Liver (tissue), 9 donors: ENCODE measurements around the gene PPP1R18. TPM values are rescaled to one million over a fixed set of nuclear protein-coding genes. Genes with fewer than 3 reads are reported as not detected.

ENCODE experiments used
- DNase-seq: peaks from one replicate; pipeline ENCODE4 v3.0.0-alpha.2; 2017; ENCODE audit warnings: low spot score
- H3K27ac ChIP-seq, 2 donors: one replicate each; pipeline ENCODE4 v1.7.0; 2013; ENCODE audit warnings: inconsistent platforms in 2 of 2, low read length in 2 of 2, control low read depth in 1 of 2, low read depth in 1 of 2, mild to moderate bottlenecking in 1 of 2
- H3K27me3 ChIP-seq, 4 donors: one replicate each; pipeline versions ENCODE4 v1.6.1 to v1.7.0; 2013; ENCODE audit warnings: low read length in 3 of 4, inconsistent platforms in 1 of 4, mild to moderate bottlenecking in 1 of 4, moderate library complexity in 1 of 4; ENCODE audit not compliant: control insufficient read depth in 4 of 4, insufficient read depth in 4 of 4
- H3K36me3 ChIP-seq, 4 donors: one replicate each; pipeline versions ENCODE4 v1.6.1 to v1.7.0; 2013; ENCODE audit warnings: low read length in 3 of 4, mild to moderate bottlenecking in 3 of 4, low read depth in 1 of 4, moderate library complexity in 1 of 4; ENCODE audit not compliant: control insufficient read depth in 4 of 4, insufficient read depth in 3 of 4
- H3K4me1 ChIP-seq, 4 donors: one replicate each; pipeline versions ENCODE4 v1.6.1 to v1.7.0; 2013; ENCODE audit warnings: low read length in 3 of 4, mild to moderate bottlenecking in 3 of 4, moderate library complexity in 1 of 4; ENCODE audit not compliant: control insufficient read depth in 4 of 4, insufficient read depth in 4 of 4
- H3K4me3 ChIP-seq, 3 donors: one replicate each; pipeline versions ENCODE4 v1.6.1 to v1.7.0; 2013; ENCODE audit warnings: low read length in 3 of 3, control low read depth in 1 of 3, low read depth in 1 of 3, mild to moderate bottlenecking in 1 of 3
- H3K9ac ChIP-seq, 2 donors: one replicate each; pipeline ENCODE4 v1.7.0; 2013; ENCODE audit warnings: low read length in 2 of 2, mild to moderate bottlenecking in 2 of 2, moderate library complexity in 2 of 2, control low read depth in 1 of 2, low read depth in 1 of 2
- H3K9me3 ChIP-seq, 4 donors: one replicate each; pipeline versions ENCODE4 v1.6.1 to v1.7.0; 2013; ENCODE audit warnings: low read length in 3 of 4; ENCODE audit not compliant: control insufficient read depth in 4 of 4
- CTCF ChIP-seq: fragments of 150-350 bp; IDR thresholded peaks from 2 replicates; pipeline ENCODE4 v1.5.1; 2017; ENCODE audit warnings: improper control_type of control experiment, low read depth, low read length; ENCODE audit not compliant: missing input control
- EGR1 ChIP-seq, 2 donors: IDR thresholded peaks; 2 replicates each; pipeline ENCODE4 v1.6.1; 2016 to 2018; ENCODE audit warnings: antibody characterized with exemption in 2 of 2, low read depth in 2 of 2
- FOXA1 ChIP-seq: IDR thresholded peaks from 2 replicates; pipeline ENCODE4 v1.6.1; 2016; ENCODE audit warnings: antibody characterized with exemption
- FOXA2 ChIP-seq: IDR thresholded peaks from 2 replicates; pipeline ENCODE4 v1.6.1; 2016; ENCODE audit warnings: antibody characterized with exemption
- GABPA ChIP-seq, 2 donors: IDR thresholded peaks in 1 of 2; conservative IDR thresholded peaks in 1 of 2; 2 replicates each; pipeline ENCODE4 v1.6.1; 2016; ENCODE audit warnings: antibody characterized with exemption in 2 of 2, mild to moderate bottlenecking in 1 of 2, moderate library complexity in 1 of 2
- HNF4A ChIP-seq, 2 donors: conservative IDR thresholded peaks; 2 replicates each; pipeline ENCODE4 v1.6.1; 2016; ENCODE audit warnings: antibody characterized with exemption in 2 of 2, mild to moderate bottlenecking in 2 of 2
- HNF4G ChIP-seq: IDR thresholded peaks from 2 replicates; pipeline ENCODE4 v1.6.1; 2016; ENCODE audit warnings: antibody characterized with exemption
- JUND ChIP-seq, 2 donors: IDR thresholded peaks; 2 replicates each; pipeline ENCODE4 v1.6.1; 2016; ENCODE audit warnings: antibody characterized with exemption in 2 of 2
- MAX ChIP-seq: IDR thresholded peaks from 2 replicates; pipeline ENCODE4 v1.6.1; 2016; ENCODE audit warnings: antibody characterized with exemption
- NR2F2 ChIP-seq: IDR thresholded peaks from 2 replicates; pipeline ENCODE4 v1.6.1; 2016; ENCODE audit warnings: antibody characterized with exemption
- RAD21 ChIP-seq, 2 donors: IDR thresholded peaks; 2 replicates each; pipeline ENCODE4 v1.6.1; 2016; ENCODE audit warnings: antibody characterized with exemption in 2 of 2, mild to moderate bottlenecking in 2 of 2
- REST ChIP-seq: IDR thresholded peaks from 2 replicates; pipeline ENCODE4 v1.6.1; 2016; ENCODE audit warnings: antibody characterized with exemption, mild to moderate bottlenecking
- RXRA ChIP-seq, 2 donors: IDR thresholded peaks; 2 replicates each; pipeline ENCODE4 v1.6.1; 2017 to 2018; ENCODE audit warnings: antibody characterized with exemption in 2 of 2, mild to moderate bottlenecking in 1 of 2
- SP1 ChIP-seq: IDR thresholded peaks from 2 replicates; pipeline ENCODE4 v1.6.1; 2018; ENCODE audit warnings: antibody characterized with exemption, mild to moderate bottlenecking
- TAF1 ChIP-seq: conservative IDR thresholded peaks from 2 replicates; pipeline ENCODE4 v1.6.1; 2016; ENCODE audit warnings: antibody characterized with exemption, mild to moderate bottlenecking
- YY1 ChIP-seq: IDR thresholded peaks from 2 replicates; pipeline ENCODE4 v1.6.1; 2016; ENCODE audit warnings: antibody characterized with exemption, mild to moderate bottlenecking
- WGBS: extraction: QIAGEN DNeasy Blood & Tissue Kit; methylation state at CpG from one replicate; pipeline ENCODE4 v1.1.7; 2013; 5-methylcytosine and 5-hydroxymethylcytosine counted together
- polyA plus RNA-seq, 2 donors: library from polyadenylated mRNA; stranded (reverse) in 1 of 2; unstranded in 1 of 2; fragments of 200-250 nt in 1 of 2; fragments of >200 nt in 1 of 2; fragmentation: Nextera tagmentation in 1 of 2; extraction: Ambion mirVana in 1 of 2; gene quantifications; one replicate each; pipeline versions ENCODE4 v1.2.1 to v1.2.3, GENCODE V29; 2013 to 2015
- total RNA-seq, 2 donors: library from RNA; depleted of rRNA; stranded (reverse); fragments of >200 nt; gene quantifications; one replicate each; pipeline ENCODE4 v1.2.3, GENCODE V29; 2014
- TF ChIP-seq, protein P1 (sequence below): IDR thresholded peaks from 2 replicates; pipeline ENCODE4 v1.6.1; 2016; ENCODE audit warnings: antibody characterized with exemption
- donor health status: healthy.
- donor health status: healthy.
- donor health status: healthy.
- donor health status: healthy.
- donor health status: healthy.

PPP1R18 gene
- total and polyA plus RNA-seq, 4 donors: 7.4 to 17.4 (median 11.5) TPM

- Histone ChIP-seq H3K4me1 (peaks cover 19 to 78% (median 60%) of the 10 kb centered on the region in 4 donors), H3K27me3 (no peaks in the 10 kb centered on the region), H3K27ac (peak overlapping the region; percentile 97 to 99), H3K9me3 (no peaks in the 10 kb centered on the region), H3K4me3 (peak overlapping the region; percentile 59 to 71 (median 60)), H3K36me3 (peaks cover 0 to 3% (median 0%) of the 10 kb centered on the region in 4 donors), H3K9ac (peak overlapping the region; percentile 24 to 77)
- WGBS: 54% methylated on average over 11 of the region's 11 CpGs
- no peak for DNase-seq
- TF ChIP-seq REST: no peak
- peak; percentile 66 for TF ChIP-seq MAX
- TF ChIP-seq RAD21 (IDR thresholded peaks at IDR 0.05): no peak
- TF ChIP-seq RXRA (IDR thresholded peaks at IDR 0.05): peak; percentile 5 to 25
- TF ChIP-seq EGR1 (IDR thresholded peaks at IDR 0.05; ENCODE audit: low read depth in 2 of 2): peak; percentile 12 to 53
- no peak for TF ChIP-seq FOXA2
- TF ChIP-seq, protein P1, sequence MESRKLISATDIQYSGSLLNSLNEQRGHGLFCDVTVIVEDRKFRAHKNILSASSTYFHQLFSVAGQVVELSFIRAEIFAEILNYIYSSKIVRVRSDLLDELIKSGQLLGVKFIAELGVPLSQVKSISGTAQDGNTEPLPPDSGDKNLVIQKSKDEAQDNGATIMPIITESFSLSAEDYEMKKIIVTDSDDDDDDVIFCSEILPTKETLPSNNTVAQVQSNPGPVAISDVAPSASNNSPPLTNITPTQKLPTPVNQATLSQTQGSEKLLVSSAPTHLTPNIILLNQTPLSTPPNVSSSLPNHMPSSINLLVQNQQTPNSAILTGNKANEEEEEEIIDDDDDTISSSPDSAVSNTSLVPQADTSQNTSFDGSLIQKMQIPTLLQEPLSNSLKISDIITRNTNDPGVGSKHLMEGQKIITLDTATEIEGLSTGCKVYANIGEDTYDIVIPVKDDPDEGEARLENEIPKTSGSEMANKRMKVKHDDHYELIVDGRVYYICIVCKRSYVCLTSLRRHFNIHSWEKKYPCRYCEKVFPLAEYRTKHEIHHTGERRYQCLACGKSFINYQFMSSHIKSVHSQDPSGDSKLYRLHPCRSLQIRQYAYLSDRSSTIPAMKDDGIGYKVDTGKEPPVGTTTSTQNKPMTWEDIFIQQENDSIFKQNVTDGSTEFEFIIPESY: no peak
- TF ChIP-seq YY1: peak; percentile 7
- TF ChIP-seq SP1: peak; percentile 20
- peak; percentile 55 to 61 for TF ChIP-seq JUND (IDR thresholded peaks at IDR 0.05)
- TF ChIP-seq NR2F2: peak; percentile 70
- no peak for TF ChIP-seq HNF4G
- peak; percentile 64 to 84 for TF ChIP-seq GABPA (IDR thresholded peaks at IDR 0.05 in 1 of 2, conservative IDR thresholded peaks at IDR 0.05 in 1 of 2)
These were observed 4.0 kb downstream of the PPP1R18 start for GRCh38 chr6:30682143-30683117.

- DNase-seq: no peak
- H3K9me3 ChIP-seq: no peaks in the 10 kb centered on the region
- H3K9ac ChIP-seq: peak overlapping the region in 1 of 2 donors; percentile 0
- H3K27me3 ChIP-seq: no peaks in the 10 kb centered on the region
- H3K4me3 ChIP-seq: peak overlapping the region in 1 of 3 donors; percentile 60
- peaks cover 21 to 84% (median 66%) of the 10 kb centered on the region in 4 donors for H3K4me1 ChIP-seq
- no peak for TF ChIP-seq NR2F2
- no peak for TF ChIP-seq REST
- TF ChIP-seq HNF4A (conservative IDR thresholded peaks at IDR 0.05): no peak
- TF ChIP-seq GABPA (IDR thresholded peaks at IDR 0.05 in 1 of 2, conservative IDR thresholded peaks at IDR 0.05 in 1 of 2): no peak
- no peak for TF ChIP-seq TAF1
- no peak for TF ChIP-seq FOXA2
- TF ChIP-seq EGR1 (IDR thresholded peaks at IDR 0.05; ENCODE audit: low read depth in 2 of 2): no peak
- TF ChIP-seq HNF4G: no peak
- TF ChIP-seq CTCF: no peak
- no peak for TF ChIP-seq FOXA1
- no peak for TF ChIP-seq YY1
- TF ChIP-seq JUND (IDR thresholded peaks at IDR 0.05): no peak
- 62% methylated on average over 4 of the region's 4 CpGs for WGBS
- H3K36me3 ChIP-seq: peaks cover 0 to 6% (median under 1%) of the 10 kb centered on the region in 4 donors
- peak overlapping the region; percentile 97 to 99 for H3K27ac ChIP-seq
These were observed 4.7 kb downstream of the PPP1R18 start for GRCh38 chr6:30681766-30682142.
